Measurements from ENCODE around the gene MYO18A.

The MYO18A gene

DNA sequence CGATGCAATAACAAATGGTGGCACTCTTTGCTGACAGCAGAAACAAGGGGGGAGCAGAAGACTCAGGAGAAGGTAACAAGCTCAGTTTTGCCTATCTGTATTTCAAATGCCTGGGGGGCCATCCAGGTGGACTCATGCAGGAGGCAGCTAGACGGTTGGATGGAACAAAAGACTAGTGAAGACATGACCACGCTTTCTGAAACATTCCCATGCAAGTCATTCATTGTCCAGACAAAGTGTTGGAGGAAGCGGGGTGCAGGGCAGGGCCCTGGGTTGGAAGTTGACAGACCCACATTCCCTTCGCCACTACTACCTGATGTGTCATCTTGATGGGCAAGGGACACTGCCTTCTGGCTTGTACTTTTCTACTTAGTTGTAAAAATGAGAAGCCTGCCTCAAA lies 36.7 kb upstream of the MYO18A start:
- Histone ChIP-seq H3K27ac (no peak overlapping the region), H3K4me3 (ENCODE audit: low read depth, low read length) (no peak overlapping the region), H3K9ac (no peak overlapping the region), H3K36me3 (ENCODE audit: control insufficient read depth, insufficient read depth, low read length) (no peaks in the 10 kb centered on the region), H3K79me2 (no peaks in the 10 kb centered on the region), H3K4me2 (ENCODE audit: low read length) (no peak overlapping the region), H3K9me3 (ENCODE audit: control insufficient read depth, low read length) (no peaks in the 10 kb centered on the region), H2AFZ (no peak overlapping the region), H3K4me1 (no peaks in the 10 kb centered on the region), H3K27me3 (ENCODE audit: control insufficient read depth, insufficient read depth, low read length) (no peaks in the 10 kb centered on the region)
- TF ChIP-seq, protein P1, sequence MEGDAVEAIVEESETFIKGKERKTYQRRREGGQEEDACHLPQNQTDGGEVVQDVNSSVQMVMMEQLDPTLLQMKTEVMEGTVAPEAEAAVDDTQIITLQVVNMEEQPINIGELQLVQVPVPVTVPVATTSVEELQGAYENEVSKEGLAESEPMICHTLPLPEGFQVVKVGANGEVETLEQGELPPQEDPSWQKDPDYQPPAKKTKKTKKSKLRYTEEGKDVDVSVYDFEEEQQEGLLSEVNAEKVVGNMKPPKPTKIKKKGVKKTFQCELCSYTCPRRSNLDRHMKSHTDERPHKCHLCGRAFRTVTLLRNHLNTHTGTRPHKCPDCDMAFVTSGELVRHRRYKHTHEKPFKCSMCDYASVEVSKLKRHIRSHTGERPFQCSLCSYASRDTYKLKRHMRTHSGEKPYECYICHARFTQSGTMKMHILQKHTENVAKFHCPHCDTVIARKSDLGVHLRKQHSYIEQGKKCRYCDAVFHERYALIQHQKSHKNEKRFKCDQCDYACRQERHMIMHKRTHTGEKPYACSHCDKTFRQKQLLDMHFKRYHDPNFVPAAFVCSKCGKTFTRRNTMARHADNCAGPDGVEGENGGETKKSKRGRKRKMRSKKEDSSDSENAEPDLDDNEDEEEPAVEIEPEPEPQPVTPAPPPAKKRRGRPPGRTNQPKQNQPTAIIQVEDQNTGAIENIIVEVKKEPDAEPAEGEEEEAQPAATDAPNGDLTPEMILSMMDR (IDR thresholded peaks at IDR 0.05), result no peak

GRCh38 chr17:29216181-29216580 lies 36.0 kb upstream of the MYO18A start:
- Histone ChIP-seq H3K9ac (no peak overlapping the region), H3K27ac (no peak overlapping the region), H3K79me2 (no peaks in the 10 kb centered on the region), H3K4me3 (ENCODE audit: low read depth, low read length) (no peak overlapping the region), H3K4me1 (no peaks in the 10 kb centered on the region), H3K9me3 (ENCODE audit: control insufficient read depth, low read length) (no peaks in the 10 kb centered on the region), H3K4me2 (ENCODE audit: low read length) (no peak overlapping the region), H3K27me3 (ENCODE audit: control insufficient read depth, insufficient read depth, low read length) (no peaks in the 10 kb centered on the region), H3K36me3 (ENCODE audit: control insufficient read depth, insufficient read depth, low read length) (no peaks in the 10 kb centered on the region), H2AFZ (no peak overlapping the region)
- TF ChIP-seq, protein P1 (IDR thresholded peaks at IDR 0.05), result no peak

DNA sequence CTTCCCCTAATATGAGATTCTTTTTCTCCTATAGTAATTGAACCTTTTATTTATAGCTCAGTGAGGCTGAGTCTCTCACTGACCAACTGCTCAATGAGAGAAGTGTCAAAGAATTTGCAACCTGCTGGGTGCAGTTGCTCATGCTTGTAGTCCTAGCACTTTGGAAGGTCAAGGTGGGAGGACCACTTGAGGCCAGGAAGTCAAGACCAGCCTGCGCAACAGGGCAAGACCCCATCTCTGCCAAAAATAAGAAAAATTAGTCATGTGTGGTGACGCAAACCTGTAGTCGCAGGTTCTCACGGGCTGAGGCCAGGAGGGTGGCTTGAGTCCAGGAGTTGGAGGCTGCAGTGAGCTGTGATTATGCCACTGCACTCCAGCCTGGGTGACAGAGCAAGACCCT lies 35.5 kb upstream of the MYO18A start:
- H3K27me3 ChIP-seq (ENCODE audit: control insufficient read depth, insufficient read depth, low read length), result no peaks in the 10 kb centered on the region
- no peak overlapping the region for H3K4me3 ChIP-seq (ENCODE audit: low read depth, low read length)

DNA sequence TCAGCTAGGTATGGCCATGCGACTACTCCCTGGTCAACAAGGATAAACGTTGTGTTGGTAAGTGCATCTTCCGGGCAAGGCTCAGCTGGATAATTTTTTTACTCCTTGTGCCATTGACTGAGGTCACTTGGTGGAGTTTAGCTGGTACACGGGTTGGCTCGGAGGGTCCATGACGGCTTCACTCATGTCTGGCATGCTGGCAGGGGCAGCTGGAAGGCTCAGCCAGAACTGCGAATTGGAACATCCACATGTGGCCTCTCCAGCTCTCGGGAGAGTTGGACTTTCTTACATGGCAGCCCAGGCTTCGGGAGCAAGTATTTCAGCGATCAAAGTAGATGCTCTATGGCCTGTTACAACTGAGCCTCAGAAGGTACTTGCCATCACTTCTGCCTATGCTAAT lies 35.0 kb upstream of the MYO18A start:
- Histone ChIP-seq H3K4me2 (ENCODE audit: low read length) (no peak overlapping the region), H2AFZ (no peak overlapping the region), H3K79me2 (no peaks in the 10 kb centered on the region), H3K36me3 (ENCODE audit: control insufficient read depth, insufficient read depth, low read length) (no peaks in the 10 kb centered on the region), H3K27me3 (ENCODE audit: control insufficient read depth, insufficient read depth, low read length) (no peaks in the 10 kb centered on the region), H3K4me1 (no peaks in the 10 kb centered on the region), H3K27ac (no peak overlapping the region), H3K9ac (no peak overlapping the region), H3K9me3 (ENCODE audit: control insufficient read depth, low read length) (no peaks in the 10 kb centered on the region), H3K4me3 (ENCODE audit: low read depth, low read length) (no peak overlapping the region)
- TF ChIP-seq, protein P1 (IDR thresholded peaks at IDR 0.05), result no peak

More for the DNA sequence above, 35.5 kb upstream of the MYO18A start:
- no peaks in the 10 kb centered on the region for H3K9me3 ChIP-seq (ENCODE audit: control insufficient read depth, low read length)
- H3K9ac ChIP-seq, result no peak overlapping the region
- H3K79me2 ChIP-seq, result no peaks in the 10 kb centered on the region
- H3K4me2 ChIP-seq (ENCODE audit: low read length), result no peak overlapping the region
- no peak overlapping the region for H3K27ac ChIP-seq
- TF ChIP-seq, protein P1 (IDR thresholded peaks at IDR 0.05), result no peak
- no peaks in the 10 kb centered on the region for H3K36me3 ChIP-seq (ENCODE audit: control insufficient read depth, insufficient read depth, low read length)
- no peak overlapping the region for H2AFZ ChIP-seq
- no peaks in the 10 kb centered on the region for H3K4me1 ChIP-seq

Measured in parathyroid adenoma (tissue), 2 donors.